Esophagus squamous epithelium (tissue), 4 donors: Measurements from ENCODE around the gene PAQR8.

ENCODE experiments used
- POLR2A ChIP-seq, 4 donors: fragments of 450-650 bp; IDR thresholded peaks; one replicate each; pipeline ENCODE4 v1.6.1; 2017; ENCODE audit warnings: antibody characterized with exemption in 4 of 4, mild to moderate bottlenecking in 4 of 4, moderate library complexity in 3 of 4
- TF ChIP-seq, protein P1 (sequence below), 6 experiments: fragments of 450-650 bp in 4 of 6; fragments of 200-600 bp in 2 of 6; sonication (generic) in 2 of 6; IDR thresholded peaks; one replicate each; pipeline ENCODE4 v1.5.1; 2016 to 2019; ENCODE audit warnings: antibody characterized with exemption in 6 of 6, mild to moderate bottlenecking in 4 of 6, moderate library complexity in 4 of 6

DNA sequence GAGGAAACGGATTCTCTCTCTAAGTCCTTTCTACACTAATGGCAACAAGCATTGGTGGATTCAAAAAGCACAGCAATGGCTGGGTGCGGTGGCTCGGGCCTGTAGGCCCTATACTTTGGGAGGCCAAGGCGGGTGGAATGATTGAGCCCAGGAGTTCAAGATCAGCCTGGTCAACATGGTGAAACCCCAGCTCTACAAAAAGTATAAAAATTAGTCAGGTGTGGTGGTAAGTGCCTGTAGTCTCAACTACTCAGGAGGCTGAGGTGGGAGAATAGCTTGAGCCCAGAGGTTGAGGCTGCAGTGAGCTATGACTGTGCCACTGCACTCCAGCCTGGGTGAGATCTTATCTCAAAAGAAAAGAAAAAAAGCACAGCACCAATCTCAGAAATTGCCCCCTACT lies 19.3 kb downstream of the PAQR8 start:
- no peak for TF ChIP-seq POLR2A (IDR thresholded peaks at IDR 0.05)
- TF ChIP-seq, protein P1, sequence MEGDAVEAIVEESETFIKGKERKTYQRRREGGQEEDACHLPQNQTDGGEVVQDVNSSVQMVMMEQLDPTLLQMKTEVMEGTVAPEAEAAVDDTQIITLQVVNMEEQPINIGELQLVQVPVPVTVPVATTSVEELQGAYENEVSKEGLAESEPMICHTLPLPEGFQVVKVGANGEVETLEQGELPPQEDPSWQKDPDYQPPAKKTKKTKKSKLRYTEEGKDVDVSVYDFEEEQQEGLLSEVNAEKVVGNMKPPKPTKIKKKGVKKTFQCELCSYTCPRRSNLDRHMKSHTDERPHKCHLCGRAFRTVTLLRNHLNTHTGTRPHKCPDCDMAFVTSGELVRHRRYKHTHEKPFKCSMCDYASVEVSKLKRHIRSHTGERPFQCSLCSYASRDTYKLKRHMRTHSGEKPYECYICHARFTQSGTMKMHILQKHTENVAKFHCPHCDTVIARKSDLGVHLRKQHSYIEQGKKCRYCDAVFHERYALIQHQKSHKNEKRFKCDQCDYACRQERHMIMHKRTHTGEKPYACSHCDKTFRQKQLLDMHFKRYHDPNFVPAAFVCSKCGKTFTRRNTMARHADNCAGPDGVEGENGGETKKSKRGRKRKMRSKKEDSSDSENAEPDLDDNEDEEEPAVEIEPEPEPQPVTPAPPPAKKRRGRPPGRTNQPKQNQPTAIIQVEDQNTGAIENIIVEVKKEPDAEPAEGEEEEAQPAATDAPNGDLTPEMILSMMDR (IDR thresholded peaks at IDR 0.05), result no peak
